ENCODE data around the gene ABCA4. TPM values are rescaled to one million over a fixed set of nuclear protein-coding genes. Genes with fewer than 3 reads are reported as not detected.

The ABCA4 gene
- total RNA-seq, 1 donor from 2014 or later, result not detected

DNA sequence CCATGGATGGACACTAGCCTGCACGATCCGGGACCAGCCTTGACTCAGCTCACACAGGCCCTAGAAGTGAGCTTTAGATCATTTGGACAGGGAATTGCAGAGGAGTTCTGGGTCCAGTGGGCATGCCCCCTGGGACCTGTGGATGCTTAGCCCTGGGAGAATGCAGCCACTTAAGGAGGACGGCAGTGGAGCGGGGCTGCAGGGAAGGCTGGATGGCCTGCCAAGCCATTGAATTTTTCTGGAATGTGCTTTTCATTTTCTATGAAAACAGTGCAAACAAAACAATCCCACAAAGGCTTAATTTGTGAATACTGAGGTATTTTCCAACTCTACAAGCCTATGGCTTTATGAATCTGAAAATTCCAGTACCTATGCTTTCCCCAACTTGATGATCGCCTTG is 131.3 kb downstream of the ABCA4 start:
- ATAC-seq (ENCODE audit: low read depth) (no peak), DNase-seq (no peak)
- Mint-ChIP-seq H3K27ac (no peak overlapping the region), H3K4me1 (no peaks in the 10 kb centered on the region), H3K4me3 (no peak overlapping the region), H3K27me3 (peaks cover 15% of the 10 kb centered on the region), H3K9me3 (no peaks in the 10 kb centered on the region), H3K36me3 (ENCODE audit: low read depth) (no peaks in the 10 kb centered on the region)
- intact Hi-C loops (cut with micrococcal nuclease), result no loop called here
- POLR2A ChIA-PET, result no interaction called here
- CTCF ChIA-PET, result no interaction called here
- TF ChIP-seq, protein P1, sequence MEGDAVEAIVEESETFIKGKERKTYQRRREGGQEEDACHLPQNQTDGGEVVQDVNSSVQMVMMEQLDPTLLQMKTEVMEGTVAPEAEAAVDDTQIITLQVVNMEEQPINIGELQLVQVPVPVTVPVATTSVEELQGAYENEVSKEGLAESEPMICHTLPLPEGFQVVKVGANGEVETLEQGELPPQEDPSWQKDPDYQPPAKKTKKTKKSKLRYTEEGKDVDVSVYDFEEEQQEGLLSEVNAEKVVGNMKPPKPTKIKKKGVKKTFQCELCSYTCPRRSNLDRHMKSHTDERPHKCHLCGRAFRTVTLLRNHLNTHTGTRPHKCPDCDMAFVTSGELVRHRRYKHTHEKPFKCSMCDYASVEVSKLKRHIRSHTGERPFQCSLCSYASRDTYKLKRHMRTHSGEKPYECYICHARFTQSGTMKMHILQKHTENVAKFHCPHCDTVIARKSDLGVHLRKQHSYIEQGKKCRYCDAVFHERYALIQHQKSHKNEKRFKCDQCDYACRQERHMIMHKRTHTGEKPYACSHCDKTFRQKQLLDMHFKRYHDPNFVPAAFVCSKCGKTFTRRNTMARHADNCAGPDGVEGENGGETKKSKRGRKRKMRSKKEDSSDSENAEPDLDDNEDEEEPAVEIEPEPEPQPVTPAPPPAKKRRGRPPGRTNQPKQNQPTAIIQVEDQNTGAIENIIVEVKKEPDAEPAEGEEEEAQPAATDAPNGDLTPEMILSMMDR (IDR thresholded peaks at IDR 0.05), result no peak

DNA sequence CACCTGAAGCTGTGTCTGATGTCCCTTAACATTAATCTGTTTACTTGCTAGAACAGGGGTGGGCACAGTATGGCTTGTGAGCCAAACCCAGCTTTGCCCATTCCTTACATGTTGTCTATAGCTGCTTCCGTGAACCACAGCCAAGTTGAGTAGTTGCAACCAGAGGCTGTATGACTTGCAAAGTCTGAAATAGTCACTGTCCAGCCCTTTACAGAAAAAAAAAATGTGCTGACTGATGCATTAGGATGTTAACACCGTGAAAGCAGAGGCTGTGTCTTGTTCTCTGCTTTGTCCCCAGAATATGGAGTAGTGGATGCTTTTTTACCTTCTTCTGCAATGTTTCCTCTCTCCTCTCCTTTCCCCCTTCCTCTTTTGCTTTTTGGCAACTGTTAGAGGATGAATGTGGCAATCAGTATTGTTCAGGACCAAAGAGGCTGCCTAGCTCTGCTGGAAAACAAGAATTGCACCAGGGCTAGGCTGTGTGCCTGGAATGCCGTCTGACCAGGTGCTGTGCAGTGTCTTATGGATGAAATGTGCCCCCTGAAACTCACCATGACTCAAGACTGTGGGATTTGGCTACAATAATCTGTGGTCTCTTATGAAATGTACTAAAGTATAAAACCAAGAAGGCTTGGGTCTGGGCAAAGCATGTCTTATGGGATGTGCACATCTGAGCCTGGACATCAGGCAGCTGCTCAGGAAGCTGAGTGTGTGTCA is 132.2 kb downstream of the ABCA4 start:
- no peaks in the 10 kb centered on the region for H3K4me1 Mint-ChIP-seq
- ATAC-seq (ENCODE audit: low read depth), result no peak
- POLR2A ChIA-PET, result no interaction called here
- no peak overlapping the region for H3K4me3 Mint-ChIP-seq
- CTCF ChIA-PET, result no interaction called here
- no peaks in the 10 kb centered on the region for H3K36me3 Mint-ChIP-seq (ENCODE audit: low read depth)
- intact Hi-C loops (cut with micrococcal nuclease), result no loop called here
- no peak overlapping the region for H3K27ac Mint-ChIP-seq
- H3K27me3 Mint-ChIP-seq, result peaks cover 18% of the 10 kb centered on the region
- no peaks in the 10 kb centered on the region for H3K9me3 Mint-ChIP-seq
- TF ChIP-seq, protein P1 (IDR thresholded peaks at IDR 0.05), result no peak
- no peak for DNase-seq

DNA sequence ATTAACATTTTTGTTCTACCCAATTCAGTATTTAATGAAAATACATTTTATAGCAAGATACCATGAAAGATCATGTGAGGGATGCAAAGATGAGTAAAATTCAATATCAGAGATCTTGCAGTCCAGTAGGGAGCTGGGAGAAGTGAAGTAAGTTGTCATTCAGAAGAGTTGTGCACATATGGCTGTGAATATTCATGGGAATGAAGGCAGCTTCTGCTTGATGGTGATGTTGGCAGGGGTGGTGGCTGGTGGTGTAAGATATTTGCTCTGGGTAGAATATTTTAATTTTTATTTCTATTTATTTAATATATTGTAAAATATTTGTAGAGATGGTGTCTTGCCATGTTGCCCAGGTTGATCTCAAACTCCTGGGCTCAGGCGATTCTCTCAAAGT is 139.7 kb downstream of the ABCA4 start:
- no peaks in the 10 kb centered on the region for H3K9me3 Mint-ChIP-seq
- CTCF ChIA-PET, result no interaction called here
- no peaks in the 10 kb centered on the region for H3K4me1 Mint-ChIP-seq
- no peak overlapping the region for H3K4me3 Mint-ChIP-seq
- POLR2A ChIA-PET, result no interaction called here
- TF ChIP-seq, protein P1 (IDR thresholded peaks at IDR 0.05), result no peak
- no peak for DNase-seq
- no peak overlapping the region for H3K27ac Mint-ChIP-seq
- no peak for ATAC-seq (ENCODE audit: low read depth)
- intact Hi-C loops (cut with micrococcal nuclease), result no loop called here
- H3K27me3 Mint-ChIP-seq, result peaks cover 6% of the 10 kb centered on the region
- no peaks in the 10 kb centered on the region for H3K36me3 Mint-ChIP-seq (ENCODE audit: low read depth)

DNA sequence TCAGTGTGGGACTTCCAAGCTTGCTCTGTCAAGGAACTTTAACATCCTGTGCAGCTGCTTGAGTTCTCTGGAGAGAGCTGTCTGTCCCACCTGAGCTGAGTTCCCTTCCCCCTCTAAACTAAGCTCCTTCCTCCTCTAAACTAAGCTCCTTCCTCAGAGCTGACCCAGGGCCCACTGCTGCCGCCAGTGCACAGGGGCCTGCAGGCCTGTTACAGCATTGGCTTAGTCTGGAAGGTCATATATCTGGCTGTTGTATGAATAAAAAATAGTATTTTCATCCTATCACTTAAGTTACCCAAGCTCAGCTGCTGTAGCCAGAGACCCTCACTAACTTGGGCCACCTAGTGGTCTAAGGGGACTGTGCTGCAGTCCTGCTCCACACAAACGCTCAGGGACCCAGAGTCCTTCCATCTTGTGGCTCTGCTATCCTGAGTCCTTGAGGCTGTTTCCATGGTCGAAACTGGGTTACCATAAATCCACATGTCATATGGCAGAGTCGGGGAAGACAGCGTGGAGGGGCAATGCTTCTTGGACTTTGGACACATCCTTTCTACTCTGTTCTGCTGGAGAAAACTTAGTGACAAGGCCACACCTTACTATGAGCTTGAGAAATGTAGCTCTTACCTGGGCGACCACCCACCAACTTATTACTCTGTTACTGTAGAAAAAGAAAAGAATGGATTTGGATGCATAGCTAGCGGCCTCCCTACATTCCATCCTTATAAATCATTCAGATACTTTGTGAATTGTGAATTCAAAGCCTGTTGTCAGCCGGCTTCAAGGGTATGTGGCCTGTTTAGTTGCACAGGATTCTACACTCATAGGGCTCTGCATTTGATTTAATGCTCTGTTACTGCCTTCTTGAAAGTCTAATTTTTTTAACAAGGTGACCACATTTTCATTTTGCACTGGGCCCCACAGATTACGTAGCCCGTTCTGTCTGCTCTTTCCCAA is 140.4 kb downstream of the ABCA4 start:
- Mint-ChIP-seq H3K9me3 (no peaks in the 10 kb centered on the region), H3K27me3 (peaks cover 7% of the 10 kb centered on the region), H3K4me1 (no peaks in the 10 kb centered on the region), H3K4me3 (no peak overlapping the region), H3K27ac (no peak overlapping the region), H3K36me3 (ENCODE audit: low read depth) (no peaks in the 10 kb centered on the region)
- no peak for ATAC-seq (ENCODE audit: low read depth)
- ChIA-PET POLR2A (no interaction called here), CTCF (interaction anchor here (0.9 to 1.0 kb wide), 2 partner anchors 21 to 26 kb away, joined by 3 read pairs; no protein-coding TSS in a partner anchor)
- TF ChIP-seq, protein P1 (IDR thresholded peaks at IDR 0.05), result no peak
- intact Hi-C loops (cut with micrococcal nuclease), result no loop called here
- DNase-seq, result no peak

DNA sequence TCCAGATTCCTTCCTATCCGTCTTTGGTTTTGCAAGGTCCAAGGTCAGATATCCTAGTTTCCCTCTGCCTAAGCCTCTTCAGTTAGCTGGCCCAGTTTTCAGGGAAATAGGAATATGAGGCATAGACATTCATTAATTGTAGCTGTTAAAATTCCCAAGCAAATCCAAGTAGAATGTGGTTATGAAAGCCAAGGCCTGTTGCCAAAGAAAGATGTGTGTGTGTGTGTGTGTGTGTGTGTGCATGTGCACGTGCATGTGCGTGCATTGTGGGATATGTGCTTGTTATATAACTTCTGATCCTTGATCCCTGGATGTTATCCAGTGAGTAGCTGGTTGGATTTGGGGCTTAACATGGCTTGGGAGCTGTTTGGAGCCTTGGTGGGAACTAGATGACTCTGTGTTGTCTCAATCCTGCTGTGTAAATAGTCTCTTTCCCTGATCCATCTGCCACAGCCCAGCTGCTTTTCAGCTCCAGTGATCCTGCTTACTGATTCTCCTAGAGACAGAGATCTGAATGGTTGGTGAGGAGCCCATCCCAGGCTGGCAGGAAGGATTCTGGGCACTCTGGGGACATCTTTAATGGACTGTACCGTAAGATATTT is 141.1 kb downstream of the ABCA4 start:
- ChIA-PET CTCF (interaction anchor here (0.9 to 1.0 kb wide), 2 partner anchors 21 to 26 kb away, joined by 3 read pairs; no protein-coding TSS in a partner anchor), POLR2A (no interaction called here)
- no peaks in the 10 kb centered on the region for H3K9me3 Mint-ChIP-seq
- DNase-seq (no peak), ATAC-seq (ENCODE audit: low read depth) (no peak)
- H3K4me3 Mint-ChIP-seq, result no peak overlapping the region
- TF ChIP-seq, protein P1 (IDR thresholded peaks at IDR 0.05), result no peak
- intact Hi-C loops (cut with micrococcal nuclease), result no loop called here
- no peaks in the 10 kb centered on the region for H3K4me1 Mint-ChIP-seq
- H3K36me3 Mint-ChIP-seq (ENCODE audit: low read depth), result no peaks in the 10 kb centered on the region
- H3K27me3 Mint-ChIP-seq, result peaks cover 6% of the 10 kb centered on the region
- H3K27ac Mint-ChIP-seq, result no peak overlapping the region
